Activated CD4-positive, alpha-beta T cell treated with anti-CD3 and anti-CD28 coated beads, Interleukin-2, amount 10 ng/mL, durations not matched to agents 24 days and 14 days (primary cell): ENCODE measurements around the gene MMP13. TPM values are rescaled to one million over a fixed set of nuclear protein-coding genes. Genes with fewer than 3 reads are reported as not detected.
A peak's percentile ranks its signal among the peaks of the same experiment; 100 is the strongest.
"Not testable (repeated sequence)": the region's sequence is repeated elsewhere in the genome, so short reads cannot be mapped to it uniquely, and the experiment has no call there.

Experiments
- DNase-seq: peaks from one replicate; pipeline ENCODE4 v3.0.0; 2022
- H3K27ac Mint-ChIP-seq: one replicate; pipeline ENCODE4 v1.8.0; 2022; ENCODE audit warnings: mild to moderate bottlenecking, mixed read lengths
- H3K27me3 Mint-ChIP-seq: one replicate; pipeline ENCODE4 v1.8.0; 2022; ENCODE audit warnings: mixed read lengths
- H3K36me3 Mint-ChIP-seq: one replicate; pipeline ENCODE4 v1.8.0; 2022; ENCODE audit warnings: low read depth, mild to moderate bottlenecking, mixed read lengths
- H3K4me1 Mint-ChIP-seq: one replicate; pipeline ENCODE4 v1.8.0; 2021; ENCODE audit warnings: mixed read lengths
- H3K4me3 Mint-ChIP-seq: one replicate; pipeline ENCODE4 v1.8.0; 2022; ENCODE audit warnings: mild to moderate bottlenecking, moderate library complexity, mixed read lengths
- H3K9me3 Mint-ChIP-seq: one replicate; pipeline ENCODE4 v1.8.0; 2021; ENCODE audit warnings: mixed read lengths
- intact Hi-C: fragments of 100-400 bp; cut with micrococcal nuclease; formaldehyde crosslinking; loops from one replicate; pipeline ENCODE4 v1.15.1; 2023
- total RNA-seq: library from RNA; stranded (reverse); gene quantifications from 2 replicates; pipeline ENCODE4 v1.2.3, GENCODE V29; 2022

The MMP13 gene
- total RNA-seq: not detected in 2 replicates

DNA sequence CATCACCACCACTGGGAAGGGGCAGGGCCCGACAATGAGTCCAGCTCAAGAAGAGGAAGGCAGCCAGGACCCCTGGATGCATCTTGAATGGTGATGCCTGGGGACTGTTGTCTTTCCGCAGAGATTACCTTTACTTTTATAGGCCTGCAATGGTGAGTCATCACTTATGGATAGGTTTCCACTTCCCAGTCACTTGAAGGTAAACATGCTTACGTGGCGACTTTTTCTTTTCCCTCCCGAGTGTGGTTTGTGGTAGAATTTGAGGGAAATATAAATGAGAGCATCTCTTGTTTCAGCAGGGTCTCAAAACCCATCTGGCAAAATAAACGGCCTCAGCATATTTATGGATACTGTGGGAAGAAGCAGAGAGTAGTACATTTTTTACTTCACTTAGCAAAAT lies at the start of gene MMP13:
TSS of gene MMP13 (minus strand) at position 109 of the 400 bp plus-strand sequence. CDS start at position 82, 27 bp downstream.
- H3K27ac Mint-ChIP-seq: no peak within 1 kb of the TSS
- H3K4me1 Mint-ChIP-seq: no peaks in the 10 kb centered on the region
- peaks cover 11% of the 10 kb centered on the region for H3K27me3 Mint-ChIP-seq
- H3K36me3 Mint-ChIP-seq: no peaks in the 10 kb centered on the region
- DNase-seq: no peak
- no peaks in the 10 kb centered on the region for H3K9me3 Mint-ChIP-seq
- H3K4me3 Mint-ChIP-seq: no peak within 1 kb of the TSS
- intact Hi-C loops: no loop called here

GRCh38 chr11:103004234-103004633 lies 48.7 kb upstream of the MMP13 start:
- H3K36me3 Mint-ChIP-seq, H3K27ac Mint-ChIP-seq, DNase-seq, H3K9me3 Mint-ChIP-seq, H3K4me3 Mint-ChIP-seq, H3K4me1 Mint-ChIP-seq, intact Hi-C loops: not testable (repeated sequence)
- peaks cover 15% of the 10 kb centered on the region for H3K27me3 Mint-ChIP-seq

- Mint-ChIP-seq H3K27me3 (peaks cover 18% of the 10 kb centered on the region), H3K4me3 (no peak overlapping the region), H3K9me3 (peaks cover 7% of the 10 kb centered on the region), H3K36me3 (no peaks in the 10 kb centered on the region), H3K27ac (no peak overlapping the region), H3K4me1 (no peaks in the 10 kb centered on the region)
- DNase-seq: no peak
- intact Hi-C loops: no loop called here
These were observed 38.6 kb upstream of the MMP13 start for GRCh38 chr11:102994105-102994504.

GRCh38 chr11:102991776-102992175 lies 36.2 kb upstream of the MMP13 start:
- H3K27ac Mint-ChIP-seq: no peak overlapping the region
- no peaks in the 10 kb centered on the region for H3K4me1 Mint-ChIP-seq
- H3K27me3 Mint-ChIP-seq: peaks cover 18% of the 10 kb centered on the region
- no peaks in the 10 kb centered on the region for H3K36me3 Mint-ChIP-seq
- peaks cover 3% of the 10 kb centered on the region for H3K9me3 Mint-ChIP-seq
- intact Hi-C loops: no loop called here
- DNase-seq: no peak
- no peak overlapping the region for H3K4me3 Mint-ChIP-seq

DNA sequence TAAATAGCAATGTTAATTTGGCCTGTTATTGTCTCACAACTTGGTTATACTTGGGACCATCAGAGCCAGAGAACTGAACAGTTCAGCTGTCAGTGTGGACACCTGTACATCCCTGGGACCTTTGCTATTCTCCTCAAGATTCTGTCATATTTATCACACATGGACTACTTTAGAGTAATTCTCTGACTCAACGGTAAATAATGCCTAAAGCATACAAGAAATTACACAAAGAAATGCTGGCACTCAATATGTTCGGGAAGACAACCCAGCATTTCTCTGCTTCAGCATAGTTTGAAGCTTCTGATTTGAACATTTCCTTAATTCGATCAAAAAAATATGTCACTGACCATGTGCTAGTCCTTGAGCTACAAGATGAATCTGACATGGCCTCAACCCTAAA lies 34.6 kb upstream of the MMP13 start:
- Mint-ChIP-seq H3K27ac (no peak overlapping the region), H3K27me3 (peaks cover 19% of the 10 kb centered on the region), H3K9me3 (peaks cover 3% of the 10 kb centered on the region), H3K4me1 (no peaks in the 10 kb centered on the region), H3K36me3 (no peaks in the 10 kb centered on the region), H3K4me3 (no peak overlapping the region)
- intact Hi-C loops: no loop called here
- DNase-seq: no peak

GRCh38 chr11:102989379-102990047 lies 34.0 kb upstream of the MMP13 start:
- H3K27me3 Mint-ChIP-seq: peaks cover 19% of the 10 kb centered on the region
- no peaks in the 10 kb centered on the region for H3K36me3 Mint-ChIP-seq
- H3K4me3 Mint-ChIP-seq: no peak overlapping the region
- intact Hi-C loops: loop anchor here (10.0 kb wide), 1 partner anchor 65 kb away; no protein-coding TSS in a partner anchor
- no peaks in the 10 kb centered on the region for H3K4me1 Mint-ChIP-seq
- H3K27ac Mint-ChIP-seq: no peak overlapping the region
- DNase-seq: no peak
- H3K9me3 Mint-ChIP-seq: peaks cover 3% of the 10 kb centered on the region

GRCh38 chr11:102986815-102987214 lies 31.3 kb upstream of the MMP13 start:
- intact Hi-C loops: loop anchor here (10.0 kb wide), 1 partner anchor 68 kb away; no protein-coding TSS in a partner anchor
- no peak overlapping the region for H3K27ac Mint-ChIP-seq
- H3K4me1 Mint-ChIP-seq: peaks cover under 1% of the 10 kb centered on the region
- H3K9me3 Mint-ChIP-seq: peaks cover 3% of the 10 kb centered on the region
- H3K27me3 Mint-ChIP-seq: peaks cover 19% of the 10 kb centered on the region
- no peak for DNase-seq
- peaks cover 1% of the 10 kb centered on the region for H3K36me3 Mint-ChIP-seq
- no peak overlapping the region for H3K4me3 Mint-ChIP-seq

DNA sequence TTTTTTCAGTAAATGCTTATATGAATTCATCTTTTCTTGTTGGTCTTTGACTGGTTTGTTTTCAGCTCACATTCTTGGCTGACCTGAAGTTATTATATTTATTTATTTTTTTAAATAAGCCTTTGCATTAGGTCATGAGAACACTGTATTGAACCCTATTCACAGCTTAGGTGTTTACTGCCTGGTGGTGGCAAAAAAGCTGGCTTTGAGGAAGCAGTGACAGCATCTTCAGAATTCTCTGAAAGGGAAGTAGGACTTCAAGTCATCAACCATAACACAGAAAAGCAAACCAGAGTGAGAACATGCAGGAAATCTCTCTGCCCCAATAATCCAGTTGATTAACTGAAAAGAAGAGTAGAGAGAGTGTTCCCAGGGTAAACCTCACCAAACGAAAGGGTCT lies 30.3 kb upstream of the MMP13 start:
- intact Hi-C loops: loop anchor here (10.0 kb wide), 1 partner anchor 69 kb away; no protein-coding TSS in a partner anchor
- Mint-ChIP-seq H3K27ac (no peak overlapping the region), H3K27me3 (peaks cover 14% of the 10 kb centered on the region), H3K4me3 (no peak overlapping the region), H3K36me3 (peaks cover 1% of the 10 kb centered on the region), H3K9me3 (peaks cover 3% of the 10 kb centered on the region), H3K4me1 (peaks cover 6% of the 10 kb centered on the region)
- DNase-seq: no peak

DNA sequence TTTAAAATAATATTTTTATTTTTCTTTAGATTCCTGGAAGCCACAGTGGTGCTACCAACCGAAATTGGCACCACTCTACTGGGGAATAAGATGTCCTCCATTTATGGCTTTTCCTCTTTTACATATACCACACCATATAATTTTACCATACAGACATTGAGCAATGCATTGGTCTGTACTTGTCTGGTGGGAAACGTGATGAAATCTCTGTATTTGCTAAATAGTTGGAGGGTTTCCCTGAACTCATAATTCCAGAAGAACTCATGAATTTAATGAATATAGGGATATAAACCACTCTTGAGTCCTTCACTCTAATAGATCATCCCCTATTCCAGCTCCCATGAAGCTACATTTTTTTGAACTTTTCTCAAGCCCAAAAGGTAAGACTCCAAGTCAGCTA lies 28.0 kb upstream of the MMP13 start:
- peaks cover 6% of the 10 kb centered on the region for H3K4me1 Mint-ChIP-seq
- peaks cover 9% of the 10 kb centered on the region for H3K9me3 Mint-ChIP-seq
- H3K27ac Mint-ChIP-seq: no peak overlapping the region
- H3K4me3 Mint-ChIP-seq: no peak overlapping the region
- peaks cover 1% of the 10 kb centered on the region for H3K36me3 Mint-ChIP-seq
- intact Hi-C loops: loop anchor here (10.0 kb wide), 1 partner anchor 71 kb away; no protein-coding TSS in a partner anchor
- DNase-seq: no peak
- peaks cover 5% of the 10 kb centered on the region for H3K27me3 Mint-ChIP-seq

DNA sequence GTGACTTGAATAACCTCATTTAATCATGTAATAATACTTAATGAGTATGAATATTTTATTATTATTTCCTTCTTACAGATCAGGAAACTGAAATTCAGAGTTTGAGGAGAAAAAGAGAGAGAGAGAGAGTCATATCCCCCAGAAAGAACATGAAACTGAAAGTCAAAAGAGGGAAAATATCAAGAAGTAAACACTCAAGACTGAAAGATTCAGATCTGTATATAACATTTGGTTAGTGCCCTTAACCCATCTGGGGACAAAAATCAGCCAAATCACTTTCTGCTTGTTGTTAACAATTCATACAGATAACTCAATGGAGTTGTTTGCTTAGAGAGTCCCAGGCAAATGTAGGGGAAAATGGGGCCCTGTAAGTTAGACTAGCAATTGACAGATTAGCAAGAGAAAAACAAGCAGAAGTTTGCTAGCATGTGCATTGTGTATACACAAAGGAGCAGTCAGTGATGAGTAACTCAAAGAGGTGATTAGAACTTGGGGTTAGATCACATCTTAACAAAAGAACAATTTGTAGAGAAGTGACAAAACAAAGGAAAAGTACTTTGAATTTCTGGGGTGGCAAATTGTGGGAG lies 25.9 kb upstream of the MMP13 start:
- intact Hi-C loops: loop anchor here (10.0 kb wide), 1 partner anchor 73 kb away; no protein-coding TSS in a partner anchor
- Mint-ChIP-seq H3K4me1 (peaks cover 6% of the 10 kb centered on the region), H3K27me3 (peaks cover 4% of the 10 kb centered on the region), H3K27ac (peak overlapping the region; percentile 16), H3K4me3 (no peak overlapping the region), H3K36me3 (peaks cover 1% of the 10 kb centered on the region), H3K9me3 (peaks cover 9% of the 10 kb centered on the region)
- peak; percentile 60 for DNase-seq

DNA sequence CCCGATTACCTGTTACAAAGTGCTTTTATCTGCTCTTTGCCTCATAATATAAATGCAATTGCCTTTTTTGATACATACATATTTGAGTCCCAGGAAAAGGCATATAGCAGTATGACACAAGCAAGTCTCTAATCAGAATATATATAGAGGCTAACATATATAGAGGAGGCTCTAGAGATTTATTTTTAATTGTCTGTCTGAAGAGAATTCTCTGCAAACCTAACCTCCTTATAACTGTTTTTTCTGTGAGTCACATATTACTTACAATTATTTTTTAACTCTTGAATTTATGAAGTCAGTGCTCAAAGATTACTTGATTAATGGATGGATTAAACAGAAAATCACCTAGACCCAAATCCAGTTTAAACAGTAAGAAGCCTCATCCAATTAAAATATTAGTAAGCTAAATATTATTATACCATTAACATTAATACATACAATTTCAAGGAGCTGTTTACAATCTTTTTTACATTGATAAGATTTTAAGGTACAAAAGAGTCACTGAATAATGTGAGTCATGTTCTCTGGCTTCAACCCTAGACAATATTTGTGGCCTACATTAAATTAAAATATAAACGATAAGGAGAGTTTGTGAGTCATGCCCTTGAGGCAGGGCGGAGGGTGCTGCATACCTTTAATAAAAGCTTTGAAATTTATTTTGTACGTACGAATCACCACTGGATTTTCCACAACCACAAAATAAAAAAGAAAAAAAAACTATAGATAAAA lies 19.2 kb upstream of the MMP13 start:
- H3K4me3 Mint-ChIP-seq: no peak overlapping the region
- H3K4me1 Mint-ChIP-seq: no peaks in the 10 kb centered on the region
- H3K27me3 Mint-ChIP-seq: peaks cover 26% of the 10 kb centered on the region
- peaks cover 6% of the 10 kb centered on the region for H3K9me3 Mint-ChIP-seq
- H3K36me3 Mint-ChIP-seq: no peaks in the 10 kb centered on the region
- intact Hi-C loops: no loop called here
- H3K27ac Mint-ChIP-seq: no peak overlapping the region
- no peak for DNase-seq

GRCh38 chr11:102973698-102974097 lies 18.2 kb upstream of the MMP13 start:
- intact Hi-C loops, H3K4me3 Mint-ChIP-seq, DNase-seq, H3K9me3 Mint-ChIP-seq, H3K27ac Mint-ChIP-seq, H3K36me3 Mint-ChIP-seq, H3K4me1 Mint-ChIP-seq: not testable (repeated sequence)
- H3K27me3 Mint-ChIP-seq: peaks cover 28% of the 10 kb centered on the region

DNA sequence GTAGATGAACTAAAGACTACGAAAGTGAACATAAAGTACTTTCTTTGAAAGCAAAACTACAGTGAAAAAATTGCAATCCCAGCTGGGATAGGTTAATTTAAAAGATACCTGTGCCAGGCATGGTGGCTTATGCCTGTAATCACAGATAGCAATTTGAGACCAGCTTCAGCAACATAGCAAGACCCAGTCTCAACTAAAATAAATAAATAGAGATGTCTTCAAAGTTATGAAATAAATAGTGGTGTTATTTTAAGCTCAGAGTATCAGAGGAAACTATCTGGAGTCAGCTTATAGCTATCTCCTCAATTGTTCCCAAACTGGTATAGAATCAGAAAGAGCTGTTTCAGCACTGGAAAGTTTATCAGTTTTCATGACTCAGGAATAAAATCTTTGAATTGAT lies 17.3 kb upstream of the MMP13 start:
- intact Hi-C loops: no loop called here
- Mint-ChIP-seq H3K4me1 (no peaks in the 10 kb centered on the region), H3K36me3 (no peaks in the 10 kb centered on the region), H3K27ac (no peak overlapping the region), H3K27me3 (peaks cover 27% of the 10 kb centered on the region), H3K9me3 (peaks cover 4% of the 10 kb centered on the region), H3K4me3 (no peak overlapping the region)
- no peak for DNase-seq

DNA sequence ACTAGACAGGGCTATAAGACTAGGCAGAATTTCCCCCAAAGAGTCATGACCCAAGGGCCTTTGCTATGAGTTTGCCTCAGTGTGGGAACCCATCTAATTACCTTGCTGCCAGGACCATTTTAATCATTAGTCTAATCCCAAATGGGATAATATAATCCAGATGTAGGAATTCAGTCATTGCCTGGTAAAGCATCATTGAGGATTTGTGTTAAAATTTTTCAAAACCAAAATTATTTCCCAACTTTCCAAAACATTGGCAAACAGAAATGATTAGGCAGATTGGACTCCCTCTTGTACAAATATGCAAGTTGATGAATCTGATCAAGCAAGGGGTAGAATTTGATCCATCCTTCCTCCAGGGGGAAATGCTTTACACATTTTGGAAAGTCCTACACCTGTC lies 16.2 kb upstream of the MMP13 start:
- DNase-seq: no peak
- Mint-ChIP-seq H3K36me3 (no peaks in the 10 kb centered on the region), H3K4me1 (no peaks in the 10 kb centered on the region), H3K27me3 (peaks cover 27% of the 10 kb centered on the region), H3K9me3 (peaks cover 4% of the 10 kb centered on the region), H3K27ac (no peak overlapping the region), H3K4me3 (no peak overlapping the region)
- intact Hi-C loops: no loop called here
